Endothelial cell of umbilical vein (primary cell): ENCODE results near the gene FBXL14.

ENCODE experiments used
- FOS ChIP-seq: IDR thresholded peaks from 2 replicates; pipeline ENCODE4 v1.6.1; 2011; ENCODE audit warnings: mild to moderate bottlenecking, low read length, moderate library complexity, borderline replicate concordance; ENCODE audit not compliant: insufficient read depth
- JUN ChIP-seq: IDR thresholded peaks from 2 replicates; pipeline ENCODE4 v1.6.1; 2011; ENCODE audit warnings: borderline replicate concordance, low read depth; ENCODE audit not compliant: insufficient read length, insufficient read depth
- POLR2A ChIP-seq: IDR thresholded peaks from 2 replicates; pipeline ENCODE4 v1.6.1; 2012; ENCODE audit warnings: low read depth, mild to moderate bottlenecking, control low read depth, low read length
- POLR2AphosphoS5 ChIP-seq: IDR thresholded peaks from 2 replicates; pipeline ENCODE4 v1.6.1; 2012; ENCODE audit warnings: low read depth, mild to moderate bottlenecking, control low read depth, low read length, moderate library complexity; ENCODE audit not compliant: insufficient read depth
- TF ChIP-seq, protein P1 (sequence below), 2 donors: IDR thresholded peaks; 1 replicate in 1 of 2; 2 replicates in 1 of 2; pipeline ENCODE4 v1.5.1; 2011; ENCODE audit warnings: low read length in 2 of 2, mild to moderate bottlenecking in 2 of 2, moderate library complexity in 2 of 2, control low read depth in 1 of 2, inconsistent platforms in 1 of 2, low read depth in 1 of 2; ENCODE audit not compliant: insufficient read depth in 1 of 2; ENCODE audit errors: extremely low read depth in 1 of 2
- TF ChIP-seq, protein P2 (sequence below): IDR thresholded peaks from 2 replicates; pipeline ENCODE4 v1.6.1; 2011; ENCODE audit not compliant: insufficient read depth, insufficient read length

- TF ChIP-seq, protein P1, sequence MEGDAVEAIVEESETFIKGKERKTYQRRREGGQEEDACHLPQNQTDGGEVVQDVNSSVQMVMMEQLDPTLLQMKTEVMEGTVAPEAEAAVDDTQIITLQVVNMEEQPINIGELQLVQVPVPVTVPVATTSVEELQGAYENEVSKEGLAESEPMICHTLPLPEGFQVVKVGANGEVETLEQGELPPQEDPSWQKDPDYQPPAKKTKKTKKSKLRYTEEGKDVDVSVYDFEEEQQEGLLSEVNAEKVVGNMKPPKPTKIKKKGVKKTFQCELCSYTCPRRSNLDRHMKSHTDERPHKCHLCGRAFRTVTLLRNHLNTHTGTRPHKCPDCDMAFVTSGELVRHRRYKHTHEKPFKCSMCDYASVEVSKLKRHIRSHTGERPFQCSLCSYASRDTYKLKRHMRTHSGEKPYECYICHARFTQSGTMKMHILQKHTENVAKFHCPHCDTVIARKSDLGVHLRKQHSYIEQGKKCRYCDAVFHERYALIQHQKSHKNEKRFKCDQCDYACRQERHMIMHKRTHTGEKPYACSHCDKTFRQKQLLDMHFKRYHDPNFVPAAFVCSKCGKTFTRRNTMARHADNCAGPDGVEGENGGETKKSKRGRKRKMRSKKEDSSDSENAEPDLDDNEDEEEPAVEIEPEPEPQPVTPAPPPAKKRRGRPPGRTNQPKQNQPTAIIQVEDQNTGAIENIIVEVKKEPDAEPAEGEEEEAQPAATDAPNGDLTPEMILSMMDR (IDR thresholded peaks at IDR 0.05; ENCODE audit: extremely low read depth in 1 of 2, insufficient read depth in 1 of 2, low read depth in 1 of 2, low read length in 2 of 2): no peak
- TF ChIP-seq POLR2A (no peak), POLR2AphosphoS5 (no peak), FOS (no peak), JUN (no peak)
- TF ChIP-seq, protein P2, sequence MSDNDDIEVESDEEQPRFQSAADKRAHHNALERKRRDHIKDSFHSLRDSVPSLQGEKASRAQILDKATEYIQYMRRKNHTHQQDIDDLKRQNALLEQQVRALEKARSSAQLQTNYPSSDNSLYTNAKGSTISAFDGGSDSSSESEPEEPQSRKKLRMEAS: no peak
Observed at GRCh38 chr12:1539135-1539534, 55.2 kb downstream of the FBXL14 start.
